ENCODE results near the gene GRAMD2A.
A peak's percentile ranks its signal among the peaks of the same experiment; 100 is the strongest.

The GRAMD2A gene

GRCh38 chr15:72117486-72118016, 80.0 kb downstream of the GRAMD2A start (continued):
- TF ChIP-seq ZNF645 (tag by site-specific recombination; IDR thresholded peaks at IDR 0.05) (no peak), YY1 (tag by site-specific recombination; IDR thresholded peaks at IDR 0.05) (peak; percentile 76), ZFP37 (tag by site-specific recombination; IDR thresholded peaks at IDR 0.05) (peak; percentile 96), TCF7L2 (IDR thresholded peaks at IDR 0.05; ENCODE audit: borderline replicate concordance, low read depth, low read length) (no peak), ZNF423 (tag by site-specific recombination; IDR thresholded peaks at IDR 0.05) (peak; percentile 35; the same call in 1 of the 2 replicates), ZBTB26 (tag by site-specific recombination; optimal IDR thresholded peaks at IDR 0.05) (peak; percentile 99), ZNF488 (tag by site-specific recombination; IDR thresholded peaks at IDR 0.05) (no peak), ZBTB21 (tag by site-specific recombination; IDR thresholded peaks at IDR 0.05) (no peak), ZNF202 (tag by site-specific recombination; IDR thresholded peaks at IDR 0.05; ENCODE audit: borderline replicate concordance) (no peak), ELK4 (IDR thresholded peaks at IDR 0.05; ENCODE audit: borderline replicate concordance, low read depth, low read length) (no peak), ZNF555 (tag by site-specific recombination; conservative IDR thresholded peaks at IDR 0.05) (no peak), GLI2 (tag by site-specific recombination; IDR thresholded peaks at IDR 0.05; ENCODE audit: borderline replicate concordance, low read depth) (no peak), ZNF157 (tag by site-specific recombination; IDR thresholded peaks at IDR 0.05) (no peak), ZNF544 (tag by site-specific recombination; IDR thresholded peaks at IDR 0.05) (no peak), ZNF501 (tag by site-specific recombination; IDR thresholded peaks at IDR 0.05) (peak; percentile 97), ZFP41 (tag by site-specific recombination; IDR thresholded peaks at IDR 0.05; ENCODE audit: borderline replicate concordance) (no peak), ZNF354C (tag by site-specific recombination; IDR thresholded peaks at IDR 0.05; ENCODE audit: borderline replicate concordance, low read depth) (no peak), ZNF16 (tag by site-specific recombination; IDR thresholded peaks at IDR 0.05; ENCODE audit: low read depth) (no peak), ZNF677 (tag by site-specific recombination; IDR thresholded peaks at IDR 0.05) (no peak), ZNF530 (tag by site-specific recombination; IDR thresholded peaks at IDR 0.05; ENCODE audit: low read depth) (no peak), KLF10 (tag by site-specific recombination; IDR thresholded peaks at IDR 0.05) (no peak), GLIS2 (tag by site-specific recombination; IDR thresholded peaks at IDR 0.05) (peak; percentile 89), ZNF558 (tag by site-specific recombination; IDR thresholded peaks at IDR 0.05) (no peak), ZBTB17 (tag by site-specific recombination; IDR thresholded peaks at IDR 0.05) (no peak; the same call in 1 of the 2 replicates), ZNF302 (tag by site-specific recombination; IDR thresholded peaks at IDR 0.05; ENCODE audit: low read depth) (no peak), ZNF580 (tag by site-specific recombination; IDR thresholded peaks at IDR 0.05) (peak; percentile 89; the same call in 1 of the 2 replicates)
- TF ChIP-seq, protein P1, sequence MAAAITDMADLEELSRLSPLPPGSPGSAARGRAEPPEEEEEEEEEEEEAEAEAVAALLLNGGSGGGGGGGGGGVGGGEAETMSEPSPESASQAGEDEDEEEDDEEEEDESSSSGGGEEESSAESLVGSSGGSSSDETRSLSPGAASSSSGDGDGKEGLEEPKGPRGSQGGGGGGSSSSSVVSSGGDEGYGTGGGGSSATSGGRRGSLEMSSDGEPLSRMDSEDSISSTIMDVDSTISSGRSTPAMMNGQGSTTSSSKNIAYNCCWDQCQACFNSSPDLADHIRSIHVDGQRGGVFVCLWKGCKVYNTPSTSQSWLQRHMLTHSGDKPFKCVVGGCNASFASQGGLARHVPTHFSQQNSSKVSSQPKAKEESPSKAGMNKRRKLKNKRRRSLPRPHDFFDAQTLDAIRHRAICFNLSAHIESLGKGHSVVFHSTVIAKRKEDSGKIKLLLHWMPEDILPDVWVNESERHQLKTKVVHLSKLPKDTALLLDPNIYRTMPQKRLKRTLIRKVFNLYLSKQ (tag by site-specific recombination; IDR thresholded peaks at IDR 0.05; ENCODE audit: borderline replicate concordance): no peak
- TF ChIP-seq, protein P2, sequence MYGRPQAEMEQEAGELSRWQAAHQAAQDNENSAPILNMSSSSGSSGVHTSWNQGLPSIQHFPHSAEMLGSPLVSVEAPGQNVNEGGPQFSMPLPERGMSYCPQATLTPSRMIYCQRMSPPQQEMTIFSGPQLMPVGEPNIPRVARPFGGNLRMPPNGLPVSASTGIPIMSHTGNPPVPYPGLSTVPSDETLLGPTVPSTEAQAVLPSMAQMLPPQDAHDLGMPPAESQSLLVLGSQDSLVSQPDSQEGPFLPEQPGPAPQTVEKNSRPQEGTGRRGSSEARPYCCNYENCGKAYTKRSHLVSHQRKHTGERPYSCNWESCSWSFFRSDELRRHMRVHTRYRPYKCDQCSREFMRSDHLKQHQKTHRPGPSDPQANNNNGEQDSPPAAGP (tag by site-specific recombination; IDR thresholded peaks at IDR 0.05): peak; percentile 92
- TF ChIP-seq, protein P3, sequence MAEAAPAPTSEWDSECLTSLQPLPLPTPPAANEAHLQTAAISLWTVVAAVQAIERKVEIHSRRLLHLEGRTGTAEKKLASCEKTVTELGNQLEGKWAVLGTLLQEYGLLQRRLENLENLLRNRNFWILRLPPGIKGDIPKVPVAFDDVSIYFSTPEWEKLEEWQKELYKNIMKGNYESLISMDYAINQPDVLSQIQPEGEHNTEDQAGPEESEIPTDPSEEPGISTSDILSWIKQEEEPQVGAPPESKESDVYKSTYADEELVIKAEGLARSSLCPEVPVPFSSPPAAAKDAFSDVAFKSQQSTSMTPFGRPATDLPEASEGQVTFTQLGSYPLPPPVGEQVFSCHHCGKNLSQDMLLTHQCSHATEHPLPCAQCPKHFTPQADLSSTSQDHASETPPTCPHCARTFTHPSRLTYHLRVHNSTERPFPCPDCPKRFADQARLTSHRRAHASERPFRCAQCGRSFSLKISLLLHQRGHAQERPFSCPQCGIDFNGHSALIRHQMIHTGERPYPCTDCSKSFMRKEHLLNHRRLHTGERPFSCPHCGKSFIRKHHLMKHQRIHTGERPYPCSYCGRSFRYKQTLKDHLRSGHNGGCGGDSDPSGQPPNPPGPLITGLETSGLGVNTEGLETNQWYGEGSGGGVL (tag by site-specific recombination; IDR thresholded peaks at IDR 0.05): peak; percentile 72

Data from HEK293 (cell line).